HS-27A (cell line): ENCODE results near the gene GFRA1.

ENCODE experiments used
- DNase-seq: peaks from one replicate; pipeline ENCODE4 v3.0.0-alpha.2; 2012; ENCODE audit warnings: low read depth, missing footprints

GFRA1 gene

DNA sequence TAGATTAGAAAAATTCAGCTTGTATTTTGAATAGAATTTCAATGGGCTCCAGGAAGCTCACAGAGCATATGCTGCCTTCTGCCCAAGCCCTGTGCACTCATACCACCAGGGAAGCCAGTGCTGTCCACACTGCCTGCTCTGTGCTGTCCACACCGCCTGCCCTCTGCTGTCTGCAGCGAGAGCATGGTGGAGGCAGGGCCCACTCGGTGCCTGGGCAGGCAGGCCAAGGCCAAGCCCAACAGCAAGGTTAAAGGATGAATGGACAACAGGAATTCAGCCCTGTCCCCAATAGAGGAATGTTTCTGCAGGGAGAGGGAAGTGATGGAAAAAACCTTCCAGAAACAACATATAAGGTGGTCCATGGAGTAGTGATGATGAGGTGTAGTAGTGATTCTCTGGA lies 146.8 kb downstream of the GFRA1 start:
- no peak for DNase-seq

GRCh38 chr10:116125180-116125579 lies 147.8 kb downstream of the GFRA1 start:
- no peak for DNase-seq

- no peak for DNase-seq
These were observed 148.2 kb downstream of the GFRA1 start for GRCh38 chr10:116124777-116125176.

- no peak for DNase-seq
These were observed 150.3 kb downstream of the GFRA1 start for GRCh38 chr10:116122664-116123063.

GRCh38 chr10:116121640-116122525 lies 151.1 kb downstream of the GFRA1 start:
- DNase-seq = no peak

DNA sequence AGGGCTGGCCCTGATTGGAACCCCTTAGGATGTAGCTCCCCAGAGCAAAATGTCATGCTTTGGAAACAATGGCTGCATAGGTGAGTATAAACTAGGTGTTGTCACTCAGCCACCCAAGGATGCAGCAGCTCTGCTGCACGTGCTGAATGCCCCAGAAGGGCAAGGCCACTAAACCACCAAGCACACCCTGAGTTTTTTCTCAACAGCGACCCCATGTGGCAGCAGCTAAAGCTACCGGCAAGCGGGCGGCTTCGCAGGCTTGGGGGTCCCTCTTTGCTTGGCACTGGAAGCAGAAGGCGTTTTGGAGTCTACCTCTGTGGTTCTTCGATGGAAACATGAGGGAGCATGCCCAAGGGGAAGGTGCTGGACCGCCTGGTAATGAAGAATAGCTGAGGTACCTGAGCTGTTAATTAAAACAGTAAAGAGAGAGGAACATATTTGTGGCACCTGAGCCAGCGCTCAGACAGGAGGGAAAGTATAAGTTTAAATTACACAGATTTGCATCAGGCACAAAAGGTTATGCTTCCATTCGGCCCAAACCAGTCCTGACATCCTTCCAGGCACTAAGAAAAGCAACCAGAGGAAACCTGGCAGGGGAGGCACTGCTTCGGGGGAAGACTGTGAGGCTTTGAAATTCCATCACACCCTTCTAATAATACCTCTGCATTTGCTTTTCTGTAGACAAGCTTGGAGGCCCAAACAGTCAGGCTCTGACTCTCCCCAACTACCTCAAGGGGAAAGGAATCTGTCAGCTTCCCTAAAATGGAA lies 152.1 kb downstream of the GFRA1 start:
- DNase-seq = no peak

DNA sequence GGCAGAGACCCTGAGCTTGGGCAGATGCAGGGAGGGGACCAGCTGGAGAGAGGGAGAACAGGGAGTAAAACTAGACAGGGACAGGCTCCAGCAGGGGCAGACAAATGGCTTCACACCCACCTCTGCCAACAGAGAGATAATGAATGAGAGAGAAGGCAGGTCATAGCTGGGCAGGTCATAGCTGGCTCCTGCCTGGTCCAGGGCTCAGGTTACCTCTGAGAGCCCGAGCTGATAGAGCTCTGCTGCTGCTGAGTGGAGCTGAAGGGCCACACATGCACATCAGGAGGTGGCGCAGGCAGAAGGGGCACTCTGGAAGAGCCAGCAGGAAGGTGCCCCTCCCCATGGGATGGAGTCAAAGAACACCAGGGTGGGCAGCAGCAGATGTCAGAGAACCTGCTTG lies 154.2 kb downstream of the GFRA1 start:
- no peak for DNase-seq

GRCh38 chr10:116115797-116116196 lies 157.2 kb downstream of the GFRA1 start:
- no peak for DNase-seq

- no peak for DNase-seq
These were observed 157.9 kb downstream of the GFRA1 start for GRCh38 chr10:116115036-116115641.

DNA sequence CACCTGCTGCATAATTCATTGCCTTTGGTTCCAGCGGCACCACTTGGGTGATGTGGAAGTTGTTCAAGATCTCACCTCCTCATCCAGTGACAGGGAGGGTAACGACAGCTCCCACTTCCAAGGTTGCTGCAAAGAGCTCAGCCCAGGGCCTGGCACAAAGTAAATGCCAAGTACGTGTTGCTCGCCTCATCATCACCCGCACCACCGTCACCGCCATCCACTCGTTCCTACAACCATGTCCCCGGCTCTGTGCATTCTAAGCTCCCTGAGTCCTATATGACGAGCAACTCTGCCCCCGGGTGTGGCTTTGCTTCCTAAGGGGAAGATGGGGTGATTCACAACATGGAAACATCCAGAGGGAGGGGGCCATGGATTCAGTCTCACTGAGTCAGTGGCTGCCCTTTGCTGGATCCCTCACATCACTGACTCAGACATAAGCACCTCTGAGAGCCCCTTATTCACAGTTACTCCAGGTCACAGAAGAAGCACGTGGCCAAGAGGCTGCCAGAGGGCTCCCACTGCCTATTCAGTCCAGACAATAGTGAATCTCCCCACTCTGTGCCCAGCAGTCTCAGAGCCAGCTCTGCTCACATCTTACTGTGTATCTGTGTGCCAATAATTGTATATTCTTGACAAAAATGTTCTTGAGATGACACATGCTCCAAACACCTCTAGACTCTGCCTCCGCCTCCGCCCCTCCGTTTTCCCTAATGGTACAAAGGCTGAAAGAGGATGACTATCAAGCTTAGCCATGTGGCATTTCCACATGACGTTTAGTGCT lies 159.1 kb downstream of the GFRA1 start:
- DNase-seq = peak; percentile 72

- DNase-seq = no peak
These were observed 160.5 kb downstream of the GFRA1 start for GRCh38 chr10:116112232-116113231.

- no peak for DNase-seq
These were observed 161.4 kb downstream of the GFRA1 start for GRCh38 chr10:116111483-116112095.

GRCh38 chr10:116110736-116111135 lies 162.3 kb downstream of the GFRA1 start:
- DNase-seq = no peak

DNA sequence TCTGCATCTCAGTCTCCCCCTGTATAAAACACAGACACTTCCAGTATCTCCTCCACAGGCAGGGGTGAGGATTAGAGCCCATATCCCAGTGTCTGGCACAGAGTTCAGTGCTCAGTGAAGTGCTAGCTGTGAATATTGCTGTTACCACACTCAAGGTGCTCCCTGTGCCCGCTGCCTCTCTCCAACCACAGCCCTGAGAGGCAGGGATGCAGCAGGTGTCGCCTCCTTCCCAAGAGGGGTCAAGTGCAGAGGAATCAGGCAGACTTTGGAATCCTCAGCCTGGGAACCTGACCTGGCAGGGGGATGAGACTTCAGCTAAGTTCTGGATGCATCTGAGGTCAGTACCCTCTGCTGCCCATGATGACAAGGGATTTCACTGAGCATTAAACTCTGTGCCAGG lies 163.1 kb downstream of the GFRA1 start:
- no peak for DNase-seq

- no peak for DNase-seq
These were observed 163.5 kb downstream of the GFRA1 start for GRCh38 chr10:116109481-116109880.

GRCh38 chr10:116108095-116108494 lies 164.9 kb downstream of the GFRA1 start:
- DNase-seq = no peak

DNA sequence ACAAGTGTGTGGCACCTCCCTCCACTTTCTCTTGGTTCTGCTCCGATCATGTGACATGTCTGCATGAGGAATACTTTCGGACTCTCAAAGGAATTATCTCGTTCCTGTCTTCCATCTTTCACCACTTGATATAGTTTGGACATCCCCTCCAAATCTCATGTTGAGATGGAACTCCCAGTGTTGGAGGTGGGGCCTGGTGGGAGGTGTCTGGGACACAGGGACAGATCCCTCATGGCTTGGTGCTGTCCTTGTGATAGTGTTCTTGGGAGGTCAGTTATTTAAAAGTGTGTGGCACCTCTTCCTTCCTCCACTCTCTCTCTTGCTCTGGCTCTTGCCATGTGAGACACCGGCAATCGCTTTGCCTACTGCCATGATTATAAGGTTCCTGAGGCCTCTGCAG lies 166.4 kb downstream of the GFRA1 start:
- no peak for DNase-seq

GRCh38 chr10:116105264-116105663 lies 167.7 kb downstream of the GFRA1 start:
- no peak for DNase-seq

- no peak for DNase-seq
These were observed 168.6 kb downstream of the GFRA1 start for GRCh38 chr10:116104210-116104932.

GRCh38 chr10:116103668-116104067 lies 169.3 kb downstream of the GFRA1 start:
- DNase-seq = no peak
